Lower leg skin (tissue), 3 donors: ENCODE results near the gene EIPR1.

Experiments used
- CTCF ChIP-seq, 3 donors: fragments of 450-650 bp; IDR thresholded peaks; one replicate each; pipeline ENCODE4 v1.5.1; 2016; ENCODE audit warnings: antibody characterized with exemption in 3 of 3, mild to moderate bottlenecking in 3 of 3, moderate library complexity in 2 of 3
- POLR2A ChIP-seq, 2 donors: fragments of 450-650 bp; IDR thresholded peaks; one replicate each; pipeline ENCODE4 v1.6.1; 2016 to 2017; ENCODE audit warnings: antibody characterized with exemption in 2 of 2, mild to moderate bottlenecking in 1 of 2, moderate library complexity in 1 of 2

- TF ChIP-seq CTCF (IDR thresholded peaks at IDR 0.05) (no peak), POLR2A (IDR thresholded peaks at IDR 0.05) (no peak)
Measured at GRCh38 chr2:3277050-3277747, 100.4 kb downstream of the EIPR1 start.
